ENCODE results near the gene ZBTB17.

The ZBTB17 gene

GRCh38 chr1:15955552-15955951 lies 20.3 kb downstream of the ZBTB17 start:
- no peak overlapping the region for H3K4me3 ChIP-seq (replicated peaks; ENCODE audit: low read depth, low read length)
- no peak for TF ChIP-seq CTCF (IDR thresholded peaks at IDR 0.05; ENCODE audit: low read length, missing control alignments)
- DNase-seq (ENCODE audit: low read depth), result no peak

GRCh38 chr1:15954316-15954715 lies 21.6 kb downstream of the ZBTB17 start:
- no peak for DNase-seq (ENCODE audit: low read depth)
- H3K4me3 ChIP-seq (replicated peaks; ENCODE audit: low read depth, low read length), result no peak overlapping the region
- no peak for TF ChIP-seq CTCF (IDR thresholded peaks at IDR 0.05; ENCODE audit: low read length, missing control alignments)

- no peak for TF ChIP-seq CTCF (IDR thresholded peaks at IDR 0.05; ENCODE audit: low read length, missing control alignments)
- DNase-seq (ENCODE audit: low read depth), result no peak
- no peak overlapping the region for H3K4me3 ChIP-seq (replicated peaks; ENCODE audit: low read depth, low read length)
These were observed 22.1 kb downstream of the ZBTB17 start for GRCh38 chr1:15953791-15954241.

GRCh38 chr1:15953294-15953771 lies 22.6 kb downstream of the ZBTB17 start:
- H3K4me3 ChIP-seq (replicated peaks; ENCODE audit: low read depth, low read length), result no peak overlapping the region
- DNase-seq (ENCODE audit: low read depth), result peak; percentile 40
- TF ChIP-seq CTCF (IDR thresholded peaks at IDR 0.05; ENCODE audit: low read length, missing control alignments), result no peak

GRCh38 chr1:15952317-15953258 lies 23.3 kb downstream of the ZBTB17 start:
- peak; percentile 83 for DNase-seq (ENCODE audit: low read depth)
- TF ChIP-seq CTCF (IDR thresholded peaks at IDR 0.05; ENCODE audit: low read length, missing control alignments), result peak; percentile 4
- H3K4me3 ChIP-seq (replicated peaks; ENCODE audit: low read depth, low read length), result peak overlapping the region; percentile 10

- no peak for DNase-seq (ENCODE audit: low read depth)
- TF ChIP-seq CTCF (IDR thresholded peaks at IDR 0.05; ENCODE audit: low read length, missing control alignments), result no peak
- H3K4me3 ChIP-seq (replicated peaks; ENCODE audit: low read depth, low read length), result no peak overlapping the region
These were observed 24.4 kb downstream of the ZBTB17 start for GRCh38 chr1:15951341-15952153.

Measured in fibroblast of pulmonary artery (primary cell).